Pulmonary artery endothelial cell (primary cell): ENCODE measurements around the gene KIF23. TPM values are rescaled to one million over a fixed set of nuclear protein-coding genes. Genes with fewer than 3 reads are reported as not detected.
"Not testable (repeated sequence)": the region's sequence is repeated elsewhere in the genome, so short reads cannot be mapped to it uniquely, and the experiment has no call there.

Source experiments
- DNase-seq: peaks from one replicate; pipeline ENCODE4 v3.0.0-alpha.2; 2011; ENCODE audit warnings: low read depth, low spot score
- total RNA-seq: library from RNA; depleted of rRNA; stranded (reverse); fragments of >200 nt; gene quantifications from 2 replicates; pipeline ENCODE4 v1.2.3, GENCODE V29; 2014

Gene KIF23
- total RNA-seq, 1 donor from 2014 or later, result 32.8 TPM

GRCh38 chr15:69434679-69435078 lies 20.5 kb downstream of the KIF23 start:
- no peak for DNase-seq

- no peak for DNase-seq
Observed at GRCh38 chr15:69435985-69436384, 21.8 kb downstream of the KIF23 start.

- no peak for DNase-seq
Observed at GRCh38 chr15:69436951-69437350, 22.8 kb downstream of the KIF23 start.

- no peak for DNase-seq
Observed at GRCh38 chr15:69439623-69440022, 25.5 kb downstream of the KIF23 start.

GRCh38 chr15:69443032-69443611 lies 29.0 kb downstream of the KIF23 start:
- no peak for DNase-seq

- no peak for DNase-seq
Observed at GRCh38 chr15:69444686-69445085, 30.5 kb downstream of the KIF23 start.

- DNase-seq, result no peak
Observed at GRCh38 chr15:69446953-69447352, 32.8 kb downstream of the KIF23 start.

- not testable (repeated sequence) for DNase-seq
Observed at GRCh38 chr15:69450221-69450620, 36.1 kb downstream of the KIF23 start.

GRCh38 chr15:69450968-69451695 lies 37.0 kb downstream of the KIF23 start:
- no peak for DNase-seq

GRCh38 chr15:69451951-69452691 lies 38.0 kb downstream of the KIF23 start:
- DNase-seq, result no peak

- peak; percentile 85 for DNase-seq
Observed at GRCh38 chr15:69452692-69453521, 38.8 kb downstream of the KIF23 start, which contains the start of gene RPLP1. RPLP1 (plus strand) TSS chr15:69452818; CDS start chr15:69452949, 131 bp downstream.

- no peak for DNase-seq
Observed at GRCh38 chr15:69454953-69455352, 40.8 kb downstream of the KIF23 start.

GRCh38 chr15:69456208-69457166 lies 42.3 kb downstream of the KIF23 start:
- DNase-seq, result no peak

GRCh38 chr15:69457304-69458280 lies 43.4 kb downstream of the KIF23 start:
- DNase-seq, result no peak

- DNase-seq, result no peak
Observed at GRCh38 chr15:69459066-69459465, 44.9 kb downstream of the KIF23 start.

GRCh38 chr15:69460481-69460880 lies 46.3 kb downstream of the KIF23 start:
- DNase-seq, result no peak

GRCh38 chr15:69462030-69462492 lies 47.9 kb downstream of the KIF23 start:
- DNase-seq, result no peak

GRCh38 chr15:69462493-69463181 lies 48.5 kb downstream of the KIF23 start:
- DNase-seq, result peak; percentile 93
